MM.1S (cell line): Measurements from ENCODE around the gene FAM20C.

Experiments
- DNase-seq: peaks from one replicate; pipeline ENCODE4 v3.0.0-alpha.2; 2015
- H2AFZ ChIP-seq: fragments of 300-600 bp; sonication (generic); 2 replicates; pipeline ENCODE4 v1.6.0; 2016; ENCODE audit warnings: antibody characterized with exemption, low read length
- H3F3A ChIP-seq: fragments of 300-600 bp; sonication (generic); 2 replicates; pipeline ENCODE4 v1.6.1; 2016; ENCODE audit warnings: mild to moderate bottlenecking, antibody characterized with exemption, low read length, moderate library complexity, mixed read lengths; ENCODE audit not compliant: insufficient read depth
- H3K27ac ChIP-seq: fragments of 300-600 bp; sonication (generic); 2 replicates; pipeline ENCODE4 v1.5.1; 2016; ENCODE audit warnings: mild to moderate bottlenecking, low read length
- H3K27me3 ChIP-seq: fragments of 300-600 bp; sonication (generic); replicated peaks from 2 replicates; pipeline ENCODE4 v1.6.0; 2016; ENCODE audit warnings: low read length; ENCODE audit not compliant: insufficient read depth
- H3K36me3 ChIP-seq: fragments of 300-600 bp; sonication (generic); replicated peaks from 2 replicates; pipeline ENCODE4 v1.6.1; 2016; ENCODE audit warnings: mild to moderate bottlenecking, low read length, mixed read lengths; ENCODE audit not compliant: insufficient read depth
- H3K4me1 ChIP-seq: fragments of 300-600 bp; sonication (generic); 2 replicates; pipeline ENCODE4 v1.6.1; 2016; ENCODE audit warnings: low read length, mixed read lengths
- H3K4me2 ChIP-seq: fragments of 300-600 bp; sonication (generic); 2 replicates; pipeline ENCODE4 v1.6.0; 2016; ENCODE audit warnings: low read depth, low read length
- H3K4me3 ChIP-seq: fragments of 300-600 bp; sonication (generic); 2 replicates; pipeline ENCODE4 v1.5.1; 2016; ENCODE audit warnings: low read length, mixed read lengths
- H3K79me2 ChIP-seq: fragments of 300-600 bp; sonication (generic); 2 replicates; pipeline ENCODE4 v1.6.1; 2016; ENCODE audit warnings: mixed run types, low read length, mixed read lengths
- H3K9ac ChIP-seq: fragments of 300-600 bp; sonication (generic); 2 replicates; pipeline ENCODE4 v1.6.1; 2016; ENCODE audit warnings: low read length, mixed read lengths
- H3K9me2 ChIP-seq: fragments of 300-600 bp; sonication (generic); replicated peaks from 2 replicates; pipeline ENCODE4 v1.6.1; 2016; ENCODE audit warnings: mild to moderate bottlenecking, low read length, mixed read lengths; ENCODE audit not compliant: insufficient read depth
- H3K9me3 ChIP-seq: fragments of 300-600 bp; sonication (generic); replicated peaks from 2 replicates; pipeline ENCODE4 v1.6.1; 2016; ENCODE audit warnings: mild to moderate bottlenecking, low read length, mixed read lengths; ENCODE audit not compliant: insufficient read depth
- H4K20me1 ChIP-seq: fragments of 300-600 bp; sonication (generic); 2 replicates; pipeline ENCODE4 v1.6.1; 2016; ENCODE audit warnings: mild to moderate bottlenecking, low read length, moderate library complexity, mixed read lengths; ENCODE audit not compliant: insufficient read depth
- EZH2 ChIP-seq: fragments of 300-600 bp; sonication (generic); optimal IDR thresholded peaks from 2 replicates; pipeline ENCODE3; 2017; ENCODE audit warnings: low read depth, mild to moderate bottlenecking, antibody characterized with exemption, low read length, mixed read lengths
- EZH2phosphoT487 ChIP-seq: fragments of 300-600 bp; sonication (generic); IDR thresholded peaks from 2 replicates; pipeline ENCODE4 v1.6.1; 2018; ENCODE audit warnings: antibody characterized with exemption, low read length
- TF ChIP-seq, protein P1 (sequence below): fragments of 300-600 bp; sonication (generic); IDR thresholded peaks from 2 replicates; pipeline ENCODE4 v1.5.1; 2016; ENCODE audit warnings: antibody characterized with exemption, low read length, mixed read lengths

Gene FAM20C

DNA sequence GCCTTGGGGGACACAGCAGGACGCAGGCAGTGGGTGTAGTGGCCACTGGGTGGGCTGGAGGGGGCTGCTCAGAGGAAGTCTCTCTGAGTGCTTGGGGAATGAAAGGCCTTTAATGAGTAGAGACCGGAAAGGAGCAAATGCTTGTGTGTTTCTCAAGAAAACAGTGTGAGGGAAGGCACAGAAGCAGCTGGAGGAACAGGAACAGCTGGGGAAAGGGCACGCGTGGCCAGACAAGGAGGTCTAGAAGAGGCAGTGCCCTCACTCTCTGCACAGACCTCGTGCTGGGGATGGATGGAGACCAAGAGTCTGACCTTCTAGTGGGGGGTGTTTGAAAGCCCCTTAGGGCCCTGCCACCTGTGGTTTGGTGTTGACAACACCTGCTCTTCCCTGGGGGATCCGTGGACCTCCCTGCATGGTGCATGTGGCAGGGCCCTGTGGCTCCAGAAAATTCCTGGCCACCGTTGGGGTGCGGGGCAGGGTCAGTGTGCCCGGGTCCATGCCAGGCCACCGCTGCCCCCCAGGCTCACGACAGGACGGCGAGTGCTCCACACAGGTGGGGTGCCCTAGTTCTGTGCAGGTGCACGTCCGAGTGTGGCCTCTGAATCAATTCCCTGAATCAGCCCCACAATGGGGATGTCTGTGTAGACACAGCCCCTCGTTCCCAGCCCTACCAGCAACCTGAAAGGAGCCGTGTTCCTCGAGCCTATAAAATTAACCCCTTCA is 25.9 kb upstream of the FAM20C start:
- Histone ChIP-seq H3K36me3 (no peaks in the 10 kb centered on the region), H3K9me2 (no peaks in the 10 kb centered on the region), H2AFZ (no peak overlapping the region), H3K4me1 (no peaks in the 10 kb centered on the region), H3K9me3 (no peaks in the 10 kb centered on the region), H3K4me3 (no peak overlapping the region), H3K9ac (no peak overlapping the region), H3K79me2 (no peaks in the 10 kb centered on the region), H3K27ac (no peak overlapping the region), H3K27me3 (no peaks in the 10 kb centered on the region; the same call in 1 of the 2 replicates), H3K4me2 (no peak overlapping the region), H4K20me1 (no peaks in the 10 kb centered on the region), H3F3A (no peaks in the 10 kb centered on the region)
- TF ChIP-seq, protein P1, sequence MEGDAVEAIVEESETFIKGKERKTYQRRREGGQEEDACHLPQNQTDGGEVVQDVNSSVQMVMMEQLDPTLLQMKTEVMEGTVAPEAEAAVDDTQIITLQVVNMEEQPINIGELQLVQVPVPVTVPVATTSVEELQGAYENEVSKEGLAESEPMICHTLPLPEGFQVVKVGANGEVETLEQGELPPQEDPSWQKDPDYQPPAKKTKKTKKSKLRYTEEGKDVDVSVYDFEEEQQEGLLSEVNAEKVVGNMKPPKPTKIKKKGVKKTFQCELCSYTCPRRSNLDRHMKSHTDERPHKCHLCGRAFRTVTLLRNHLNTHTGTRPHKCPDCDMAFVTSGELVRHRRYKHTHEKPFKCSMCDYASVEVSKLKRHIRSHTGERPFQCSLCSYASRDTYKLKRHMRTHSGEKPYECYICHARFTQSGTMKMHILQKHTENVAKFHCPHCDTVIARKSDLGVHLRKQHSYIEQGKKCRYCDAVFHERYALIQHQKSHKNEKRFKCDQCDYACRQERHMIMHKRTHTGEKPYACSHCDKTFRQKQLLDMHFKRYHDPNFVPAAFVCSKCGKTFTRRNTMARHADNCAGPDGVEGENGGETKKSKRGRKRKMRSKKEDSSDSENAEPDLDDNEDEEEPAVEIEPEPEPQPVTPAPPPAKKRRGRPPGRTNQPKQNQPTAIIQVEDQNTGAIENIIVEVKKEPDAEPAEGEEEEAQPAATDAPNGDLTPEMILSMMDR = no peak
- TF ChIP-seq EZH2 = no peak
- TF ChIP-seq EZH2phosphoT487 = no peak
- DNase-seq = no peak

DNA sequence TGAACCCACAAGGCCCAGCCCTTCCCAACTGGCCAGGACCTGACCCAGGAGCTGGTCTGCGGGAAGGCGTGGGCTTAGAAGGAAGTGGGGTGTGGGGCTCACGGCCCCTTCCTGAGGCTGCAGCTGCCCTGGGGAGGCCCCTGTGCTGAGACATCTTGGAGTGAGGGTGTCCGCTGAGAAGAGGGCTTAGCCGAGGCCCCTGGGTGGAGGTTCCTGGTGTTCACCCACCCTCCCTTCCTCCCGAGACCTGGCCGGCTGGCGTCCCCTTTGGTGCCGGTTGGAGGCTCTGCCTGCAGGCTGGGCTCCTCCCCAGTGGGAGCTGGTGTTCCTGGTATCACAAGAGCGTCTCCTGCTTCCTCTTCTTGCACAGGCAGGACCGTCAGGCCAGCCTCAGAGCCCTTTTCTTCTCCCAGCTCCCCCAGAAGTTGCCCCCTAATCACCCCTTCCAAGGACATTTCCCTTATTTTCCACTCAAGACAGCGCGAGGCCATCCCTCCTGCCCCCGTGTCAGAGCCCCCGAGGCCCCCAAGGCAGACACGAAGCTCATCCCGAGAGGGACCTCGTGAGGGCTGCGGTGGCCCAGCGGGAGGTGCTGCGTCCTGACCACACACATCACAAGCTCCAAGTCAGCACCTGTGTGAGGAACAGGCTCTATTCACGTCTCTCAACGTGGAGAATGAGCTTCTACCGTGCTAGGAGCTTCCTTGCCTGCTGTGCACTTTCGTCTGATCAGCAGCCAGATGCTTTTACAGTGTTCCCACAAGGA is 25.1 kb upstream of the FAM20C start:
- Histone ChIP-seq H3K9me2 (no peaks in the 10 kb centered on the region), H3K9ac (no peak overlapping the region), H4K20me1 (no peaks in the 10 kb centered on the region), H3K27me3 (no peaks in the 10 kb centered on the region; the same call in 1 of the 2 replicates), H3K9me3 (no peaks in the 10 kb centered on the region), H2AFZ (no peak overlapping the region), H3K79me2 (no peaks in the 10 kb centered on the region), H3K4me2 (no peak overlapping the region), H3K27ac (no peak overlapping the region), H3K4me1 (no peaks in the 10 kb centered on the region), H3F3A (no peaks in the 10 kb centered on the region), H3K36me3 (no peaks in the 10 kb centered on the region), H3K4me3 (no peak overlapping the region)
- no peak for DNase-seq
- TF ChIP-seq, protein P1 = no peak
- TF ChIP-seq EZH2 = no peak
- no peak for TF ChIP-seq EZH2phosphoT487

DNA sequence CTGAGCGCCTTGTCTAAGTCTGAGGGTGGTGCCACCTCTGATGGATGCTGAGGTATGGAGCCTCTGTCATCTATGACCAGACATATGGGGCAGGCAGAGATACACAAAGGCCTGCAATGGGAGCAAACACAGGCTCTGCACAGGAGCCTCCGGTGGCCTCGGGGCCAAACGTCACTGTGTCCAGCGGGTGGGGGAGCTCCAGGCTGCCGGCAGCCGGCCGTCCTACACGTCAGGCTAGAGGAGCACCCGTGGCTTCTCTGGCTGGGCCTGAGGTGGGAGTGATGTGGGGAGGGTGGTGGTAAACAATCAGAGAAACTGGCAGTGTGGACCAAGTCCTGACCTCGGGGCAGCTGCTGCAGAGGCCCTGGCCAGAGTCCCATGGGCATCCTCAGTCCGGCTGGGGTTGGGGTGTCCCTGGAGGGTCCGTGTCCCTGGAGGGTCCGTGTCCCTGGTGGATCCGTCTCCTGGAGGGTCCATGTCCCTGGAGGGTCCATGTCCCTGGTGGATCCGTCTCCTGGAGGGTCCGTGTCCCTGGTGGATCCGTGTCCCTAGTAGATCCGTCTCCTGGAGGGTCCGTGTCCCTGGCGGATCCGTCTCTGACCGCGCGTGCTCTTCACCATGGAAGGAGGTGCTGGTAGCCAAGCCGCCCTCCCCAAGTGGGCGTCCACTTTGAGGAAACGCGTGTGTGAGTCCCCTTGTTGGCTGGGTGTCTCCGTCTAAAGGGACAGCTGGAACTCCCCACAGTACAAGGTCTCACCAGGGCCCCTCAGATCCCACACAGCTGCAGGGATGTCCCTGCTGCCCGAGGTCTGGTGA is 24.2 kb upstream of the FAM20C start:
- H3K79me2 ChIP-seq = no peaks in the 10 kb centered on the region
- no peaks in the 10 kb centered on the region for H3K4me1 ChIP-seq
- no peak overlapping the region for H2AFZ ChIP-seq
- no peak for TF ChIP-seq EZH2
- no peak for TF ChIP-seq EZH2phosphoT487
- TF ChIP-seq, protein P1 = no peak
- no peak overlapping the region for H3K9ac ChIP-seq
- H4K20me1 ChIP-seq = no peaks in the 10 kb centered on the region
- H3K9me3 ChIP-seq = no peaks in the 10 kb centered on the region
- H3K4me3 ChIP-seq = no peak overlapping the region
- H3F3A ChIP-seq = no peaks in the 10 kb centered on the region
- DNase-seq = no peak
- H3K9me2 ChIP-seq = no peaks in the 10 kb centered on the region
- H3K36me3 ChIP-seq = no peaks in the 10 kb centered on the region
- no peaks in the 10 kb centered on the region; the same call in 1 of the 2 replicates for H3K27me3 ChIP-seq
- no peak overlapping the region for H3K4me2 ChIP-seq
- H3K27ac ChIP-seq = no peak overlapping the region
